CD14-positive monocyte (primary cell): ENCODE results near the gene NFE2L1. TPM values are rescaled to one million over a fixed set of nuclear protein-coding genes. Genes with fewer than 3 reads are reported as not detected.

ENCODE experiments used
- DNase-seq, 3 donors: peaks; one replicate each; pipeline ENCODE4 v3.0.0-alpha.2; 2011 to 2022
- H2AFZ ChIP-seq: 2 replicates; pipeline ENCODE4 v1.6.0; 2012; ENCODE audit warnings: mild to moderate bottlenecking, low read depth, low read length, inconsistent platforms; ENCODE audit not compliant: insufficient read depth, poor library complexity, severe bottlenecking
- H3K27ac ChIP-seq, 2 donors: 1 replicate in 1 of 2; 2 replicates in 1 of 2; pipeline ENCODE4 v1.5.1; 2012 to 2013; ENCODE audit warnings: low read length in 2 of 2, control low read depth in 1 of 2, inconsistent platforms in 1 of 2, low read depth in 1 of 2, mild to moderate bottlenecking in 1 of 2
- H3K27me3 ChIP-seq, 2 donors: one replicate each; pipeline versions ENCODE4 v1.6.0 to v1.6.1; 2011 to 2013; ENCODE audit warnings: low read length in 2 of 2; ENCODE audit not compliant: control insufficient read depth in 2 of 2, insufficient read depth in 2 of 2
- H3K36me3 ChIP-seq, 2 donors: replicated peaks in 1 of 2; 1 replicate in 1 of 2; 2 replicates in 1 of 2; pipeline versions ENCODE4 v1.5.1 to v1.6.1; 2012 to 2013; ENCODE audit warnings: low read length in 2 of 2, control low read depth in 1 of 2, inconsistent platforms in 1 of 2, mild to moderate bottlenecking in 1 of 2; ENCODE audit not compliant: insufficient read depth in 2 of 2, control insufficient read depth in 1 of 2
- H3K4me1 ChIP-seq, 2 donors: 1 replicate in 1 of 2; 2 replicates in 1 of 2; pipeline versions ENCODE4 v1.5.1 to v1.6.1; 2012 to 2013; ENCODE audit warnings: low read length in 2 of 2, control low read depth in 1 of 2, inconsistent platforms in 1 of 2, mild to moderate bottlenecking in 1 of 2, moderate library complexity in 1 of 2; ENCODE audit not compliant: insufficient read depth in 2 of 2, control insufficient read depth in 1 of 2
- H3K4me2 ChIP-seq: replicated peaks from 2 replicates; pipeline ENCODE3; 2012; ENCODE audit warnings: low read length, moderate library complexity, mild to moderate bottlenecking; ENCODE audit not compliant: poor library complexity, severe bottlenecking; ENCODE audit errors: extremely low read depth
- H3K4me3 ChIP-seq, 3 experiments: fragments of 200-600 bp in 1 of 3; sonication (generic) in 1 of 3; replicated peaks in 1 of 3; 1 replicate in 2 of 3; 2 replicates in 1 of 3; pipeline ENCODE4 v1.5.1; 2011 to 2013; ENCODE audit warnings: low read length in 3 of 3, mild to moderate bottlenecking in 3 of 3, control low read depth in 2 of 3, low read depth in 2 of 3, inconsistent platforms in 1 of 3, moderate library complexity in 1 of 3
- H3K79me2 ChIP-seq: 2 replicates; pipeline ENCODE4 v1.6.0; 2012; ENCODE audit warnings: mild to moderate bottlenecking, control low read depth, inconsistent platforms, low read length, moderate library complexity; ENCODE audit not compliant: insufficient read depth
- H3K9ac ChIP-seq: 2 replicates; pipeline ENCODE4 v1.6.0; 2017; ENCODE audit warnings: low read length, mild to moderate bottlenecking; ENCODE audit not compliant: insufficient read depth, poor library complexity, severe bottlenecking
- H3K9me3 ChIP-seq, 2 donors: replicated peaks in 1 of 2; 1 replicate in 1 of 2; 2 replicates in 1 of 2; pipeline versions ENCODE4 v1.5.1 to v1.6.1; 2012 to 2013; ENCODE audit warnings: low read length in 2 of 2, control low read depth in 1 of 2; ENCODE audit not compliant: control insufficient read depth in 1 of 2, insufficient read depth in 1 of 2
- H4K20me1 ChIP-seq: 2 replicates; pipeline ENCODE4 v1.6.0; 2012; ENCODE audit warnings: mild to moderate bottlenecking, low read length, control low read depth, moderate library complexity; ENCODE audit not compliant: insufficient read depth
- H3K27ac Mint-ChIP-seq, 7 donors: one replicate each; pipeline ENCODE4 v1.8.0; 2020; ENCODE audit warnings: mild to moderate bottlenecking in 7 of 7, mixed read lengths in 7 of 7, moderate library complexity in 6 of 7, inconsistent platforms in 2 of 7
- H3K27me3 Mint-ChIP-seq, 3 donors: one replicate each; pipeline ENCODE4 v1.8.0; 2021 to 2022; ENCODE audit warnings: low read depth in 3 of 3, mild to moderate bottlenecking in 3 of 3, mixed read lengths in 3 of 3, moderate library complexity in 3 of 3, inconsistent platforms in 1 of 3
- H3K36me3 Mint-ChIP-seq, 2 donors: one replicate each; pipeline ENCODE4 v1.8.0; 2020; ENCODE audit warnings: mixed read lengths in 2 of 2, inconsistent platforms in 1 of 2, mild to moderate bottlenecking in 1 of 2
- H3K4me1 Mint-ChIP-seq: one replicate; pipeline ENCODE4 v1.8.0; 2020; ENCODE audit warnings: mild to moderate bottlenecking, mixed read lengths
- H3K4me3 Mint-ChIP-seq, 2 donors: one replicate each; pipeline ENCODE4 v1.8.0; 2020; ENCODE audit warnings: mild to moderate bottlenecking in 2 of 2, mixed read lengths in 2 of 2, moderate library complexity in 1 of 2
- H3K9me3 Mint-ChIP-seq, 7 donors: one replicate each; pipeline ENCODE4 v1.8.0; 2020 to 2022; ENCODE audit warnings: mixed read lengths in 7 of 7, mild to moderate bottlenecking in 6 of 7, moderate library complexity in 6 of 7, inconsistent platforms in 2 of 7
- WGBS: methylation state at CpG from one replicate; pipeline ENCODE4 v1.1.5; 2013; ENCODE audit warnings: missing lambda C conversion rate; ENCODE audit not compliant: insufficient coverage; 5-methylcytosine and 5-hydroxymethylcytosine counted together
- intact Hi-C, 2 donors: fragments of 100-400 bp; cut with micrococcal nuclease; formaldehyde crosslinking; loops; one replicate each; pipeline versions ENCODE4 v1.15.0 to v1.15.1; 2023
- polyA plus RNA-seq, 3 donors: library from polyadenylated mRNA; depleted of rRNA in 1 of 3; unstranded in 2 of 3; stranded (reverse) in 1 of 3; fragments of 300-500 nt in 2 of 3; fragments of >200 nt in 1 of 3; fragmentation: Illumina TruSeq in 2 of 3; gene quantifications; 1 replicate in 2 of 3; 2 replicates in 1 of 3; pipeline ENCODE4 v1.2.3, GENCODE V29; 2012 to 2021
- TF ChIP-seq, protein P1 (sequence below): fragments of 200-600 bp; IDR thresholded peaks from one replicate; pipeline ENCODE4 v1.8.0; 2022; ENCODE audit warnings: antibody characterized with exemption, mild to moderate bottlenecking

The NFE2L1 gene
- polyA plus RNA-seq, 3 donors = 2.8 to 27.0 (median 7.1) TPM

DNA sequence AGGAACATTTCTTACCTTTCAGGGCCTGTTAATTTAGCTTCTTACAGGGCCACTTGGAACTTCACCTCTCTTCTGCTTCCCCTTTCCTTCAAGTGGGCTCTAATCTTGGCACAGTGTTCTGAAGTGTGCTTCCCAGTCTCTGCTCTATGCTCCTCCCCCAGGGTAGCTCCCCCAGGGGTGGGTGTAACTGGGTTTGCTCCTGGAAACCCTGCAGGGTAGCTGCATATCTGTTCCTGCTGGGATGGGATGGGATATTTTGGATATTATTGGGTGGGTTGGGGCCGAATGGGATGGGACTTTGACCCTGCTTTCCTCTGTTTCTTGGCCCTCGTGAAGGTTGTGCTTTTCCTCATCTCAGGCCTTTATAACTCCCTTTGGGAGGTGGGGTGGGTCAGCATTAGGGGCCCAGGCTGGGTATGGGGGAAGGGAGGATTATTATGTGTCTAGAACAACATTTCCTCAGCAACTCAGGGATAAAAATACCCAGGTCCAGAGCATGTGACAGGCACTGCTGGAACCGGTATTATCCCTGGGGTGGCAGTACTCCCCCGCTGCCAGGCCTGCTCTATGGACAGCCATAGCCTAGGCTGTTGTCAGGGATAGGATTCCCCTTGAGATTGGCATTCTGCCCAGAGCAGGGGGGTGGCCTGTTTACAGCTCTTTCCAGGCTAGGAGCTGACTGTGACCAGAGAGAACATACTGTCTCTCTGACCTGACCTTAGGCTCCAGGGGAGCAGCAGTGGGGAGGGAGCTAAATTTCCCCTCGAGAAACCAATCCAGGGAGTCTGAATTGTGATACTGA is 5.0 kb downstream of the NFE2L1 start:
- Mint-ChIP-seq H3K27ac (peak overlapping the region; percentile 3 to 82 (median 58)), H3K36me3 (peaks cover 66 to 67% of the 10 kb centered on the region in 2 donors), H3K4me3 (no peak overlapping the region), H3K4me1 (peaks cover 66% of the 10 kb centered on the region), H3K27me3 (no peaks in the 10 kb centered on the region), H3K9me3 (peaks cover 0 to 2% (median 0%) of the 10 kb centered on the region in 7 donors)
- Histone ChIP-seq H3K4me1 (peaks cover 36 to 75% of the 10 kb centered on the region in 2 donors), H3K27me3 (no peaks in the 10 kb centered on the region), H3K27ac (peak overlapping the region in 1 of 2 donors; percentile 55), H3K79me2 (peaks cover 92% of the 10 kb centered on the region), H2AFZ (no peak overlapping the region), H3K4me3 (no peak overlapping the region), H3K9ac (no peak overlapping the region), H3K4me2 (no peak overlapping the region), H3K9me3 (no peaks in the 10 kb centered on the region), H3K36me3 (peaks cover 56 to 75% of the 10 kb centered on the region in 2 donors), H4K20me1 (peaks cover 83% of the 10 kb centered on the region)
- TF ChIP-seq, protein P1, sequence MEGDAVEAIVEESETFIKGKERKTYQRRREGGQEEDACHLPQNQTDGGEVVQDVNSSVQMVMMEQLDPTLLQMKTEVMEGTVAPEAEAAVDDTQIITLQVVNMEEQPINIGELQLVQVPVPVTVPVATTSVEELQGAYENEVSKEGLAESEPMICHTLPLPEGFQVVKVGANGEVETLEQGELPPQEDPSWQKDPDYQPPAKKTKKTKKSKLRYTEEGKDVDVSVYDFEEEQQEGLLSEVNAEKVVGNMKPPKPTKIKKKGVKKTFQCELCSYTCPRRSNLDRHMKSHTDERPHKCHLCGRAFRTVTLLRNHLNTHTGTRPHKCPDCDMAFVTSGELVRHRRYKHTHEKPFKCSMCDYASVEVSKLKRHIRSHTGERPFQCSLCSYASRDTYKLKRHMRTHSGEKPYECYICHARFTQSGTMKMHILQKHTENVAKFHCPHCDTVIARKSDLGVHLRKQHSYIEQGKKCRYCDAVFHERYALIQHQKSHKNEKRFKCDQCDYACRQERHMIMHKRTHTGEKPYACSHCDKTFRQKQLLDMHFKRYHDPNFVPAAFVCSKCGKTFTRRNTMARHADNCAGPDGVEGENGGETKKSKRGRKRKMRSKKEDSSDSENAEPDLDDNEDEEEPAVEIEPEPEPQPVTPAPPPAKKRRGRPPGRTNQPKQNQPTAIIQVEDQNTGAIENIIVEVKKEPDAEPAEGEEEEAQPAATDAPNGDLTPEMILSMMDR = no peak
- intact Hi-C loops = no loop called here
- WGBS = 85% methylated on average over 2 of the region's 5 CpGs
- DNase-seq = no peak

DNA sequence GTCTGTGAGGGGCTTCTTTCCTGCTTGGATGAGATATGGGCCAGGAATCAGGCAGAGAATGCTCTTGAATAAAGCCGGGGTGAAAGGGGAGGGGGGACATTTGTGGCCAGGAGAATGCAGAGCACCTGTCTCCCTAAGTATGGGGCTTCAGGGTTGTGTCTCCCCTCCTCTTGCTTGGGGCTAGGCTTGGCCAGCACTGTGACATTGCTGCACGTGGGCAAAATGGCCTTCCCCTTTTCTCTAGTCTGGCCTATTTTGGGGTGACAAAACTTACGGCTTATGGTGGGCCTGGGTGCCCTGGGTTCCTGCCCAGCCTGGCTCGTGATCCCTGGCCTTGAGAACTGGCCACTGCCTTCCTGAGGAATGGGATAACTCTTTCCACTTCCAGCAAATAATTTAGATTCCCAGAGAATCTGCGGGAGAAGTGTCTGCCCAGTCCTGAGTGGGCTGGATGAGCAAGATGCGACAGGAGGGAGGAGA is 5.6 kb downstream of the NFE2L1 start:
- peaks cover 90% of the 10 kb centered on the region for H4K20me1 ChIP-seq
- H3K27me3 ChIP-seq = no peaks in the 10 kb centered on the region
- no peaks in the 10 kb centered on the region for H3K9me3 ChIP-seq
- H3K79me2 ChIP-seq = peaks cover 87% of the 10 kb centered on the region
- H3K9ac ChIP-seq = no peak overlapping the region
- peaks cover 69% of the 10 kb centered on the region for H3K4me1 Mint-ChIP-seq
- DNase-seq = no peak
- H3K27me3 Mint-ChIP-seq = no peaks in the 10 kb centered on the region
- no peaks in the 10 kb centered on the region for H3K9me3 Mint-ChIP-seq
- no peak overlapping the region for H3K4me3 ChIP-seq
- 79% methylated on average over 3 of the region's 6 CpGs for WGBS
- TF ChIP-seq, protein P1 = no peak
- no peak overlapping the region for H2AFZ ChIP-seq
- H3K27ac ChIP-seq = peak overlapping the region in 1 of 2 donors; percentile 55
- intact Hi-C loops = no loop called here
- peaks cover 73% of the 10 kb centered on the region in 2 donors for H3K36me3 Mint-ChIP-seq
- peak overlapping the region in 6 of 7 donors; percentile 3 to 78 (median 47) for H3K27ac Mint-ChIP-seq
- peaks cover 36 to 73% of the 10 kb centered on the region in 2 donors for H3K4me1 ChIP-seq
- H3K4me3 Mint-ChIP-seq = no peak overlapping the region
- no peak overlapping the region for H3K4me2 ChIP-seq
- peaks cover 62 to 82% of the 10 kb centered on the region in 2 donors for H3K36me3 ChIP-seq
